GM12892 (cell line): ENCODE data around the gene ATOH1.

Source experiments
- POLR2A ChIP-seq: IDR thresholded peaks from 2 replicates; pipeline ENCODE4 v1.6.1; 2011; ENCODE audit warnings: low read depth, low read length, control low read depth
- POLR2AphosphoS5 ChIP-seq: IDR thresholded peaks from 2 replicates; pipeline ENCODE4 v1.6.1; 2011; ENCODE audit warnings: low read depth, low read length, control low read depth
- TAF1 ChIP-seq: IDR thresholded peaks from 2 replicates; pipeline ENCODE4 v1.6.1; 2011; ENCODE audit warnings: low read depth, mild to moderate bottlenecking, control low read depth, low read length, borderline replicate concordance

DNA sequence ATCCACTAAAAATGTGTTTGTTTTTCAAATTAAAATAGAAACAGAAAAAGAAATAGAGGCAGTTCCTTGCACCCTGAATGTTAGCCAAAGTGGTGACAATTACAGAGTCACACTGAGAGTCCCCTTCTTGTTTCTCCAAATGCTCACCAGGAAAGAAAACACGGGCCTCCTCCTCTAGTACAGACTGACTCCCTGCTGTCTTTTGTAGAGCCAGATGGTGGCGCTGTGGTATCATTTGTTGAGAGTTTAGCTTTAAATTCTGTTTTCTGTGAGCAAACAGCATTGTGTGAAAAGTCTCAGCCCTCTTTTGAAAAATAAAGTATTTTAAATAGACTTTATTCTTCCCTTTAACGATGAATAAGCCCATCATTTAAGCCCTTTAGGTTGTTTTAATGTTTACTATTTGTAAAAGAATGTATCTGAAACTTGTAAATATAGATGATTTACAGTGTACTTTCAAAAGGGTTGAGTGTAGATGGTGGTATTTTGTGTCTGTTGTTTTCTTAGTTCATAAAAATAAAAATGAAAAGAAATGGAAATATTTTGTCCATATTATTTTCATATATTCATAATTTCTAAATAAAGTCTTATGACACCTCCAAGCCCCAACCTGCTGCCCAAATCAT, 36.9 kb upstream of the ATOH1 start:
- TF ChIP-seq POLR2A (no peak), POLR2AphosphoS5 (no peak), TAF1 (no peak)
